Measurements from ENCODE around the gene IGSF23. TPM values are rescaled to one million over a fixed set of nuclear protein-coding genes. Genes with fewer than 3 reads are reported as not detected.
"Not testable (repeated sequence)": the region's sequence is repeated elsewhere in the genome, so short reads cannot be mapped to it uniquely, and the experiment has no call there.

IGSF23 gene
- total and polyA plus RNA-seq, 11 donors, result 0.21 to 3.5 (median 0.83) TPM; not detected in 8

GRCh38 chr19:44610497-44610896 is 2.9 kb upstream of the IGSF23 start:
- H3K27ac ChIP-seq, H3K9me3 ChIP-seq, DNase-seq, H3K4me3 ChIP-seq, H3K36me3 ChIP-seq, H3K27me3 ChIP-seq: not testable (repeated sequence)
- H3K4me1 ChIP-seq, result peaks cover 0 to 23% (median 12%) of the 10 kb centered on the region in 12 donors
- intact Hi-C loops (cut with DNase I), result loop anchor here in 1 of 10 donors (5.0 kb wide), 1 partner anchor 37 kb away; no protein-coding TSS in a partner anchor
- TF ChIP-seq, protein P1, sequence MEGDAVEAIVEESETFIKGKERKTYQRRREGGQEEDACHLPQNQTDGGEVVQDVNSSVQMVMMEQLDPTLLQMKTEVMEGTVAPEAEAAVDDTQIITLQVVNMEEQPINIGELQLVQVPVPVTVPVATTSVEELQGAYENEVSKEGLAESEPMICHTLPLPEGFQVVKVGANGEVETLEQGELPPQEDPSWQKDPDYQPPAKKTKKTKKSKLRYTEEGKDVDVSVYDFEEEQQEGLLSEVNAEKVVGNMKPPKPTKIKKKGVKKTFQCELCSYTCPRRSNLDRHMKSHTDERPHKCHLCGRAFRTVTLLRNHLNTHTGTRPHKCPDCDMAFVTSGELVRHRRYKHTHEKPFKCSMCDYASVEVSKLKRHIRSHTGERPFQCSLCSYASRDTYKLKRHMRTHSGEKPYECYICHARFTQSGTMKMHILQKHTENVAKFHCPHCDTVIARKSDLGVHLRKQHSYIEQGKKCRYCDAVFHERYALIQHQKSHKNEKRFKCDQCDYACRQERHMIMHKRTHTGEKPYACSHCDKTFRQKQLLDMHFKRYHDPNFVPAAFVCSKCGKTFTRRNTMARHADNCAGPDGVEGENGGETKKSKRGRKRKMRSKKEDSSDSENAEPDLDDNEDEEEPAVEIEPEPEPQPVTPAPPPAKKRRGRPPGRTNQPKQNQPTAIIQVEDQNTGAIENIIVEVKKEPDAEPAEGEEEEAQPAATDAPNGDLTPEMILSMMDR (IDR thresholded peaks at IDR 0.05), result peak in 7 of 12 donors; percentile 7 to 42 (median 35)
- ATAC-seq, result peak in 1 of 4 donors; percentile 56
- WGBS, 4 donors, result 73 to 85% (median 79%) methylated on average over 5 of the region's 5 CpGs

GRCh38 chr19:44611812-44612295 is 1.5 kb upstream of the IGSF23 start:
- no peaks in the 10 kb centered on the region for H3K36me3 ChIP-seq
- no peak for ATAC-seq
- 94 to 98% (median 95%) methylated on average over 2 of the region's 2 CpGs for WGBS, 4 donors
- DNase-seq, result no peak
- TF ChIP-seq, protein P1 (IDR thresholded peaks at IDR 0.05), result no peak
- no peak for TF ChIP-seq POLR2A (IDR thresholded peaks at IDR 0.05)
- H3K27ac ChIP-seq, result no peak overlapping the region
- intact Hi-C loops (cut with DNase I), result loop anchor here in 1 of 10 donors (5.0 kb wide), 1 partner anchor 35 kb away; no protein-coding TSS in a partner anchor
- peaks cover 0 to 26% (median 11%) of the 10 kb centered on the region in 12 donors for H3K4me1 ChIP-seq
- no peaks in the 10 kb centered on the region for H3K27me3 ChIP-seq
- H3K4me3 ChIP-seq, result no peak overlapping the region
- no peaks in the 10 kb centered on the region for H3K9me3 ChIP-seq

DNA sequence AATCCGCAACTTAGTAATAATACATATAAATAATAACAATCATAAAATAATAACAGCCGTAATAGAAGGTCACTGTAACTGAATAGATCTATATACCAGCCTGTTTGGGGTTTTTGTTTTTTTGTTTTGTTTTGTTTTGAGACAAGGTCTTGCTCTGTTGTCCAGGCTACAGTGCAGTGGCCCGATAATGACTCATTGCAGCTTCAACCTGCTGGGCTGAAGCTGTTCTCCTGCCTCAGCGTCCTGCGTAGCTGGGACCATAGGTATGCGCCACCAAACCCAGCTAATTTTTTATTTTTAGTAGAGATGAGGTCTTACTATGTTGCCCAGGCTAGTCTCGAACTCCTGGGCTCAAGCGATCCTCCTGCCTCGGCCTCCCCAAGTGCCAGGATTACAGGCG is 950 bp downstream of the IGSF23 start:
- H3K27me3 ChIP-seq, result no peaks in the 10 kb centered on the region
- no peaks in the 10 kb centered on the region for H3K36me3 ChIP-seq
- TF ChIP-seq, protein P1 (IDR thresholded peaks at IDR 0.05), result no peak
- TF ChIP-seq POLR2A (IDR thresholded peaks at IDR 0.05), result no peak
- H3K4me1 ChIP-seq, result peaks cover 0 to 8% (median 0%) of the 10 kb centered on the region in 12 donors
- no peak overlapping the region for H3K4me3 ChIP-seq
- WGBS, 4 donors, result 95 to 98% (median 96%) methylated on average over 10 of the region's 10 CpGs
- intact Hi-C loops (cut with DNase I), result loop anchor here in 1 of 10 donors (5.0 kb wide), 1 partner anchor 33 kb away; no protein-coding TSS in a partner anchor
- DNase-seq (no peak), ATAC-seq (no peak)
- H3K27ac ChIP-seq, result no peak overlapping the region
- H3K9me3 ChIP-seq, result no peaks in the 10 kb centered on the region

GRCh38 chr19:44615863-44616247 is 2.5 kb downstream of the IGSF23 start:
- Histone ChIP-seq H3K27ac (peak overlapping the region in 1 of 12 donors; percentile 28), H3K36me3 (no peaks in the 10 kb centered on the region), H3K9me3 (no peaks in the 10 kb centered on the region), H3K4me1 (peaks cover 0 to 8% (median 0%) of the 10 kb centered on the region in 12 donors), H3K27me3 (no peaks in the 10 kb centered on the region), H3K4me3 (no peak overlapping the region)
- 45 to 53% (median 50%) methylated on average over 5 of the region's 5 CpGs for WGBS, 4 donors
- ATAC-seq, result peak in 1 of 4 donors; percentile 63
- TF ChIP-seq POLR2A (IDR thresholded peaks at IDR 0.05), result no peak
- TF ChIP-seq, protein P1 (IDR thresholded peaks at IDR 0.05), result no peak
- no peak for DNase-seq
- intact Hi-C loops (cut with DNase I), result no loop called here
